GM21528 (cell line): ENCODE results near the gene GNG8.

ENCODE experiments used
- ATAC-seq: cut with Tn5 transposase; IDR thresholded peaks from one replicate; pipeline ENCODE4 v1.9.1; 2021; ENCODE audit warnings: mild to moderate bottlenecking, moderate library complexity; ENCODE audit not compliant: unreplicated experiment, low FRiP score

The GNG8 gene

GRCh38 chr19:46621191-46622117, 14.5 kb downstream of the GNG8 start:
- ATAC-seq = no peak

GRCh38 chr19:46620716-46621115, 15.3 kb downstream of the GNG8 start:
- no peak for ATAC-seq

- no peak for ATAC-seq
Observed at GRCh38 chr19:46620267-46620666, 15.7 kb downstream of the GNG8 start.

DNA sequence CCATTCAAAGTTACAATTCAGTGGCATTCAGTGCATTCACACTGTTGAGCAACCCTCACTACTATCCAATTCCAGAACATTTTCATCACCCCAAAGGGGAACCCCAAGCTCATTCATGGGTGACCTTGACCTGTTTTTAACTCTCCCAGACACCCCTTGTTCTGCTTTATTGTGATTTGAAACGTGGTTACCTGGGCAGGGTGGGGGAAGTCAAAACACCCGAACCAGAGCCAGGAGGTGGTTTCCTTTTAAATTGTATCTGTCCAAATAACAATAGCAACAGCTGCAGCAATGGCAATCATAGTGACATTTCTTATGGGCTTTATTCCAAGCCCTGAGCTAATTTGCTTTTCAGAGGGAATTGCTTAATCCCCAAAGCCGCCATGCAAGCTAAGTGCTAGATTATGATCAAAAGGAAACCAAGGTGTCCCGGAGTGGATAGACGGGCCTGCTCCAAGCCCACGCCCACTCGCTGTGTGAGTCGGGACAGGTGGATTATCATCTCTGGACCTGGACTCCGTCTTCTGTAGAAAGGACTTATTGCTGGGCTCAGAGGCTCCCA, 17.3 kb downstream of the GNG8 start:
- no peak for ATAC-seq

GRCh38 chr19:46617601-46618000, 18.4 kb downstream of the GNG8 start:
- ATAC-seq = no peak

DNA sequence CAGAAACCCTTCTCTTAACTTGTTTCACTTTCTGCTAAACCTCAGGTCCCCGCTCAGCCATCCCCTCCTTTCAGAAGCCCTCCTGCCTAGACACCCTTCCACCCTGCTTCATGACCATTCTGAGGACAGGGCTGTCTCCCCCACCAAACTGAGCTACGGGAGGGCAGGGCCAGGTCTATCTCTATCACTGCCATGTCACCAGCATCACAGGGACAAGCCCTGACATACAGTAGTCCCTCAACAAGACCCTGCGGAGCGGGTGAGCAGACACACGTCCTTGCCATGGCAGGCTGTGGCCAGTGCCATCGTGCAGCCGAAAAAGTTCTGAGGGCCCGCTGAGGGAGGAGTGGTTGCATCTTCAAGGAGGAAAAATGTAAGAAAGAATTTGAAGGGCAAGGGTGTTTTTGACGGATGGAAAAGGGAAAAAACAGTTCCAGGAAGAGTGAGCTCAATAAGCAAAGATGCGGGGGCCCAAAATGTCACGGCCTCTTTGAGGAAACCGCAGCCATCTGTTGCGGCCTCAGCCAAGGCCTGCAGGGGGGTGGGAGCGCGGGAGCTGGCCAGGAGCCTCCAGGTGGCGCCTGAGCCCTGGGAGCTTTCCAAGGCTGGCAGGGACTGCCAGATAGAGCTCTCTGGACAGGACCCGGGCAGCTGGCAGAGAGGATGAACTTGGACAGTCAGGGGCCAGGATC, 19.2 kb downstream of the GNG8 start:
- ATAC-seq = no peak

DNA sequence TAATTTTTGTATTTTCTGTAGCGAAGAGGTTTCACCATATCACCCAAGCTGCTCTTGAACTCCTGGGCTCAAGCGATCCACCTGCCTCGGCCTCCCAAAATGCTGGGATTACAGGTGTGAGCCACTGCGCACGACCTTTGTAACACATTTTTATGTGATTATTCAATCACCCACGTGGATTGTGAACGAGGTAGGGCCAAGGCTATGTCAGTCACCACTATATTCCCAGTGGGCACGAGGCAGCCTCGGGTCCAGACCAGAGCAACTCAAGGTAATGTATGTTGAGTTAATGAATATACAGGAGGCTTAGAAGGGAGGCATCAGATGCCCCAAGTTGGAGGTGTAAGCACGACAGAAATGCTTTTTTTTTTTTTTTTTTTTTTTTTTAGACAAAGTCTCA, 20.0 kb downstream of the GNG8 start:
- ATAC-seq = no peak

- no peak for ATAC-seq
Observed at GRCh38 chr19:46614114-46614722, 21.8 kb downstream of the GNG8 start.

DNA sequence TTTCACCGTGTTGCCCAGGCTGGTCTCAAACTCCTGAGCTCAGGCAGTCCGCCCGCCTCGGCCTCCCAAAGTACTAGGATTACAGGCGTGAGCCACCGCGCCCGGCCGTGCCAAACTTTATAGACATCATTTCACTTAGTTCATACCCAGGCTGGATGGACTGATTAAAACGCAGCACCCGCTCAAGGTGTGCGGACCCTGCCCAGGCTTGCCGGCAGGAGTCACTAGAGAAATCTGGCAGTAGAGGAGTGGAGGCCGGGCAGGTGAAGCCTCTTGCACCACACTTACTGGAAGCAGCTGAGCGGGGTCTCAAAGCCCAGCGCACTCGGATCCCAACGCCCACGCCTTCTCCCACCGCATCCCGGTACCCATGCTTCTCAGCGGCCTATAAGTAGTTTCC, 22.5 kb downstream of the GNG8 start:
- ATAC-seq = no peak

DNA sequence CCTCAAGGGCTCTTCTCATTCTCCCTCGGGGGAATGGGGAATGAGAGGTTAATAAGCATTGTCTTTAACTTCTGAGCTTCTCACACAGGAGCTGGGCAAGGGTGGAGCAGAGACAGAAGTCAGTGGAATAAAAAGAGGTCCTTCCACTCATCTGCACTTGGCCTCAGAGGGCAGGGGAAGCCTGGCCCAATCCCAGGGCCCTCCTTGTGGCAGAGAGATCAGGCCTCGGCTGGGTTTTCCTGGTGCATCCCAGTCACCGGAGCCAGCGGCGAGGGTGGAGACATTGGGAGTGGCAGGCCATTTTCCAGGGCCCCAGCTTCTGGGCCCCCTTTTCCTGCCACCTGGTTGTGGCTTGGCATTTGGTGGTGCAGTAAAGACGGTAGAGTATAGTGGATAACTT, 24.2 kb downstream of the GNG8 start:
- no peak for ATAC-seq

- ATAC-seq = no peak
Observed at GRCh38 chr19:46610851-46611770, 24.9 kb downstream of the GNG8 start.

- no peak for ATAC-seq
Observed at GRCh38 chr19:46610413-46610775, 25.6 kb downstream of the GNG8 start.

- ATAC-seq = no peak
Observed at GRCh38 chr19:46609511-46610412, 26.2 kb downstream of the GNG8 start.

- ATAC-seq = no peak
Observed at GRCh38 chr19:46608581-46609345, 27.2 kb downstream of the GNG8 start.

GRCh38 chr19:46608178-46608577, 27.8 kb downstream of the GNG8 start:
- ATAC-seq = no peak

DNA sequence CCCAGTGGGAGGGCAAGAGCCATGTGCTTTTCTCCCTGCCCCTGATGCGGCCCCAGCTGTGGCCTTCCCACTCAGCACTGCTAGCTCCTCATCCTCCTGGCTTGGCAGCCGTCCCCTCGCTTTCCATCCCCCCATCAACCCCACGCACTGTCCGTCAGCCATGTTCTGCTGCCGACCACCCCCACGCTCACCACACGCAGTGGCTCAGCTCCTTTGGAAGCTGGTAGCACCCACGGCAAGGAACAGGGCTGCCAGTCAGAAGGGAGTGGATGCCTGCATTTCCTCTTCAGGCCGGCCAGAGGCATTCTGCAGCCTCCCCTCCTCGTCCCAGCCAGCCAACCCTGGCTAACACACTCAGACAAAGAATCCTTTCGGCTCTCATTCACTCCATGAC, 28.6 kb downstream of the GNG8 start:
- ATAC-seq = no peak

DNA sequence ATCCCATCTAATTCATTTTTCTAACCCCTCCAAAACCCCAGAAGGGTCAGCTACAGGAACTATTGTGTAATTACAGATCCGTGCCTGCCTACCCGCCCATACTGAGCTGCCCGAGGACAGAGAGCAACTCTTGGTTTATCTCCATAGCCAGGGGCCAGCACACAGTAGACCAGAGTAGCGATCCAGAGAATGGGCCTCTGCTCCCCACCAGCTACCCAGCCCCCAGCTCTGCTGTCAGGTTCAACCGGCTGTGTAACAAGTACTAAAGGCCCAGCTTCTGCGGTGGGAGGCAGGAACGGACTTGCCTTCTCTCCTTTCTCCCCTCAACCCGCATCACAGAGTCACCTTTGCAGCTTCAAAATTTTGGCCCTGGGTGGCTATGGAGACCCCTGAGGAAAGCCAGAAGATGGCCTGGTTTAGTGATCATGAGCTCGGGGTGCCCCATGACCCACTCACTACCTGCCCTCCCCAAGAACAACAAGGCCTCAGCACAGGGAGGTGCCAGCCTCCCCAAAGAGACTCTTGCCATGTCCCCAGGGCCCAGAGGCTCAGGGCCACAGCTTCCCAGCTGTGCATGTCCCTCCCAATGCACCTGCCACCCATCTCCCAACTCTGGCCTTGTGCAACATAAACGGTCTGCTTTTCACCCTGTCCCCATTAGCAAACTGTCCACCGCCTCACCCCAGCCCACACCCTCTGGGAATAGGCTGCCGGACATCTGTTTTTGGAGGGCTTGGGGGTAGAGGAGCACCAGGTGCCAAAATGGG, 29.1 kb downstream of the GNG8 start:
- ATAC-seq = no peak

- no peak for ATAC-seq
Observed at GRCh38 chr19:46606019-46606418, 30.0 kb downstream of the GNG8 start.
